ENCODE results near the gene EIF2AK3.
"Not testable (repeated sequence)": the region's sequence is repeated elsewhere in the genome, so short reads cannot be mapped to it uniquely, and the experiment has no call there.

Gene EIF2AK3

GRCh38 chr2:88596141-88596830 lies 31.0 kb downstream of the EIF2AK3 start:
- no peak for ATAC-seq

GRCh38 chr2:88591698-88592097 lies 35.6 kb downstream of the EIF2AK3 start:
- ATAC-seq, result no peak

GRCh38 chr2:88590998-88591613 lies 36.2 kb downstream of the EIF2AK3 start:
- ATAC-seq, result peak; percentile 46 to 64

GRCh38 chr2:88585969-88586368 lies 41.3 kb downstream of the EIF2AK3 start:
- no peak for ATAC-seq

- no peak for ATAC-seq
These were observed 45.2 kb downstream of the EIF2AK3 start for GRCh38 chr2:88582030-88582429.

DNA sequence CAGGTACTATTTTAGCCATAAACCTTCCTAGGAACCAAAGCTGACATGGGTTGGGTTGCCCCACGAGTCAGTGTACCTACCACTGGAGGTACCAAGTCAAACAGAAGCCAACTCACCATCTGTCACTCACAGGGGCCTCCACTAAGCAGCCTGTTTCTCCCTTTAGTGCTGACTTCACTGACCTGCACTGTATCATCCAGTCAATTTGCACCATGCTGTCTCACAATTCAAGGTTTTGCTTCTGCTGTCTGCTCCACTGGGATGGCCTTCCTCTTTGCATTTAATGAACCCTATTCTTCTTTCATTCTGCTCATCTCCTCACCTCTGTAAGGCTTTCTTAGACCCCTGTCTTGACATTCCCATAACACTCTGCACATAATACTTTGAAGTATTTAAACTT lies 47.2 kb downstream of the EIF2AK3 start:
- ATAC-seq, result no peak

GRCh38 chr2:88575630-88576029 lies 51.6 kb downstream of the EIF2AK3 start:
- no peak for ATAC-seq

DNA sequence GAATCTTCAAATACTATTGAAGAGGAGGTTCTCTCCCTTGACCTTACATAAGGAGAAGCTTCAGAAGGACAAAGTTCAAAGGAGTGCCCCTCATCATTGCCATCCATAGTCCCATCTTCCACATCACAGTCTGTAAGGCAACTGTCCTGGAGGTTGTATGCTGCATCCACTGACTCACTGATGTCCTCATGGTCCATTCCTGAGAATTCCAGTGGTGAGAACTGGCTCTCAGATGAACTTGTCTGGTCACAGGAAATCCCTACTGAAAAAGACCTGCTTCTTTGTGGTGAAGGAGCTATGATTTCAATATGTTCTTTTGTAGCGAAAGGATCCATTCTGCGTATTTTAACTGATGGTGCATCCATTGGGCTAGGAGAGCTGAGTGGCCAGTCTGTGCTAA lies 52.2 kb downstream of the EIF2AK3 start:
- ATAC-seq, result no peak

- ATAC-seq, result no peak
These were observed 52.8 kb downstream of the EIF2AK3 start for GRCh38 chr2:88574445-88574844.

DNA sequence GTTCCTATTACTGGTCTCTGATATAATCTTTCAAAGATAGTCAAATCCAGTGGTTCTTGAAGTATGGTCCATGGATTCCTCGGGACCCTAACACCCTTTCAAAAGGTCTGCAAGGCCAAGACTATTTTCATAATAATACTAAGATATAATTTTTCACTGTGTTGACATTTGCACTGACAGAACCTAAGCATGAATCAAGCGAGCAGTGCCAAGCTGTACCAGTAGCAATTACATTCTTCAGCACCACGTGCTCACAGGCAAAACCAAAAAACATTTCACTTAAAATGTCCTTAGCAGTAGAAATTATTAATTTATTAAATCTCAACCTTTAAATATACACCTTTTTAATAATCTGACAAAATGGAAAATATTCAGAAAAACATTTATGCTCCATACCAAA lies 59.1 kb downstream of the EIF2AK3 start:
- ATAC-seq, result no peak

DNA sequence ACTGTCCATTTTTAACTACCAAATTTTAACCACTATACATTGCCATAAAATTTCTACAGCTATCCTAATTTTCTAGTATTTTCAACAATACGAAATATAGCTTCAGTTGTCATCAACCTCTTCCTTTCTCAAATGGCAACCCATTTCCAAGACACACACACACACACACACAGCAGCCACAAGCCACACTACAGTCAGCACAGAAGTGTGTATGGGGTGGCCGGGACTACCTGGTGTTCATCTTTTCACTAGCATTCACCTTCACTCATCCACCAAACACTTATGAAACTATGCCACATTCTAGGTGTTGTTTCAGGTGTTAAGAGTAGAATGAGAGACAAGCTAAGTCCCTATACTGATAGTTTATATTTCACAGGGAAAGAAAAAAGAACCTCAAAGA lies 62.9 kb downstream of the EIF2AK3 start:
- no peak for ATAC-seq

- no peak for ATAC-seq
These were observed 64.1 kb downstream of the EIF2AK3 start for GRCh38 chr2:88563129-88563528.

- peak in 1 of 2 donors; percentile 55 for ATAC-seq
These were observed 65.4 kb downstream of the EIF2AK3 start for GRCh38 chr2:88561646-88562388.

GRCh38 chr2:88560619-88561307 lies 66.5 kb downstream of the EIF2AK3 start:
- peak; percentile 27 to 32 for ATAC-seq

- no peak for ATAC-seq
These were observed 70.0 kb downstream of the EIF2AK3 start for GRCh38 chr2:88557290-88557689.

DNA sequence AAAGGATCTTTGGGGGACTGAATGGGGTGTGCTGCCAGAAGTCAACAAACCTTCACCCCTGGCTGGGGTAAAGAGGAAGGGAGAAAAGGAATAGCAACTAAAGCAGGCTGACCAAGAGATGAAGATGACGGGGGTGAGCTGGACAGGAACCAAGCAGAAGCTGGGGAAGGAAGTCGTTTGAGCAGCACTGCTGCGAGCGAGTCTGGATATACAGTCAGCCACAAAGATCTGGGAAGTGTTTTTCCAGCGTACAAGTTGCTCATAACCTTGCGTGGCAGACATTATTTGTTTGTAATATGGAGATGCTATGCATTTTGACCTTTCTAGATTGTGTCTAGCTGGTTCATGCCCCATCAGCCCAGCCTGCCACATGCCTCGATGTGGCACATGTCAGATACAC lies 71.2 kb downstream of the EIF2AK3 start:
- no peak for ATAC-seq

GRCh38 chr2:88554189-88554588 lies 73.1 kb downstream of the EIF2AK3 start:
- ATAC-seq, result no peak

- no peak for ATAC-seq
These were observed 77.5 kb downstream of the EIF2AK3 start for GRCh38 chr2:88549616-88550292.

DNA sequence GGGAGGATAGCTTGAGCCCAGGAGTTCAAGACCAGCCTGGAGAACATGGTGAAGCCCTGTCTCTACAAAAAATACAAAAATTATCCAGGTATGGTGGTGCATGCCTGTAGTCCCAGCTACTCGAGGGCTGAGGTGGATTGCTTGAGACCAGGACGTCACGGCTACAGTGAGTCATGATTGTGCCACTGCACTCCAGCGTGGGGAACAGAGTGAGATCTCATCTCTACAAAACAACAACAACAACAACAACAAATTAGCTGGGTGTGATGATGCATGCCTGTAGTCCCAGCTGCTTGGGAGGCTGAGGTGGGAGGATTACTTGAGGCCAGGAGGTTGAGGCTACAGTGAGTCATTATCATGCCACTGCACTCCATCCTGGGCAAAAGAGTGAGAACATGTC lies 81.0 kb downstream of the EIF2AK3 start:
- ATAC-seq, result not testable (repeated sequence)

- no peak for ATAC-seq
These were observed 82.1 kb downstream of the EIF2AK3 start for GRCh38 chr2:88545118-88545517.

- ATAC-seq, result no peak
These were observed 83.7 kb downstream of the EIF2AK3 start for GRCh38 chr2:88543541-88544057.

DNA sequence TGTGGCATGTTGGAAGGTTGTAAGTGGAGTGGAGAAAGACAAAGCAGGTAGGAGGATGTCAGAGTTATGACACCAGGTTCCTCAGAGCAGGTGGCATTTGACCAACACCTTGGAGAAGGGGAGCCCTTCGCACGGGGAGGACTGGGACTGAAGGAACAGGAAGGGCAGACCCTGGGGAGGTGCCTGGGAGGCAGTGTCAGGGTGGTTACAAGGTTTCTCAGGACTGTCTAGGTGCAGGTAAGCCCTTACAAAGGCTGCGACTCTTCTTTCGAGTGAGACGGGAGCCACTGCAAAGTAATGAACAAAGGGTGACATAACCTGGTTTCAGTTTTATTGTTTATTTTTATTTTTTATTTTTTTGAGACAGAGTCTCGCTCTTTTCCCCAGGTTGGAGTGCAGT lies 84.6 kb downstream of the EIF2AK3 start:
- ATAC-seq, result no peak

DNA sequence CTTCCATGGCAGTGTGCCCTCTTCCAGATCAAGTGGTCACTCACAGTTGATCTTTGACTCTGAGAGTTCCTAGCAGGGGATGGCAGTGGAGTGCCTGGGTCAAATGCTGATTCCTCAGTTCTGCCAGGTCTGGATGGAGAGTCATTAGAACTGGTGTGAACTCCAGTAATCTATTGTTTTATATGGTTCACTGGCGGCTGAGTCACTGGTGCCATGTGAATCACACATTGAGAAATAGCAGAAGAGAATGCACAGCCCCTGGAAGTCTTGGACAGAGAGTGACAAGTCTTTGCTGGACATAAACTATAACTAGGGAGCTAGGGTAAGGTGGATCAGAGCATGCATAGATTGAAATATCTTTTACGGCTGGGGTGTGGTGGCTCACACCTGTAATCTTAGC lies 86.9 kb downstream of the EIF2AK3 start:
- ATAC-seq, result no peak

All from activated CD4-positive, CD25-positive, alpha-beta regulatory T cell treated with anti-CD3 and anti-CD28 coated beads, Interleukin-2, amount 50 U/mL, for 24 hours (primary cell).